ENCODE data around the gene SDCBP2. TPM values are rescaled to one million over a fixed set of nuclear protein-coding genes. Genes with fewer than 3 reads are reported as not detected.

SDCBP2 gene
- total RNA-seq, 4 donors from 2014 or later = 1.3 to 2.9 (median 2.1) TPM

- Histone ChIP-seq H3K27ac (peak overlapping the region; percentile 36 to 63 (median 62)), H3K4me3 (no peak overlapping the region), H3K4me1 (peaks cover 55 to 71% of the 10 kb centered on the region in 2 donors), H3K9me3 (no peaks in the 10 kb centered on the region), H3K27me3 (no peaks in the 10 kb centered on the region), H3K36me3 (no peaks in the 10 kb centered on the region)
- no peak for TF ChIP-seq POLR2A (IDR thresholded peaks at IDR 0.05)
- DNase-seq (no peak), ATAC-seq (no peak)
- in situ Hi-C loops (cut with MboI; ENCODE audit: low sequenced_read_pairs in 4 of 4) (no loop called here), intact Hi-C loops (cut with DNase I; ENCODE audit: low total_unique reads) (no loop called here)
Observed at GRCh38 chr20:1376408-1377270, 47.7 kb upstream of the SDCBP2 start.

- H3K27ac ChIP-seq = peak overlapping the region; percentile 36 to 63 (median 62)
- H3K27me3 ChIP-seq = no peaks in the 10 kb centered on the region
- no peak for ATAC-seq
- intact Hi-C loops (cut with DNase I; ENCODE audit: low total_unique reads) (no loop called here), in situ Hi-C loops (cut with MboI; ENCODE audit: low sequenced_read_pairs in 4 of 4) (no loop called here)
- no peaks in the 10 kb centered on the region for H3K9me3 ChIP-seq
- H3K36me3 ChIP-seq = no peaks in the 10 kb centered on the region
- no peak for DNase-seq
- TF ChIP-seq, protein P1, sequence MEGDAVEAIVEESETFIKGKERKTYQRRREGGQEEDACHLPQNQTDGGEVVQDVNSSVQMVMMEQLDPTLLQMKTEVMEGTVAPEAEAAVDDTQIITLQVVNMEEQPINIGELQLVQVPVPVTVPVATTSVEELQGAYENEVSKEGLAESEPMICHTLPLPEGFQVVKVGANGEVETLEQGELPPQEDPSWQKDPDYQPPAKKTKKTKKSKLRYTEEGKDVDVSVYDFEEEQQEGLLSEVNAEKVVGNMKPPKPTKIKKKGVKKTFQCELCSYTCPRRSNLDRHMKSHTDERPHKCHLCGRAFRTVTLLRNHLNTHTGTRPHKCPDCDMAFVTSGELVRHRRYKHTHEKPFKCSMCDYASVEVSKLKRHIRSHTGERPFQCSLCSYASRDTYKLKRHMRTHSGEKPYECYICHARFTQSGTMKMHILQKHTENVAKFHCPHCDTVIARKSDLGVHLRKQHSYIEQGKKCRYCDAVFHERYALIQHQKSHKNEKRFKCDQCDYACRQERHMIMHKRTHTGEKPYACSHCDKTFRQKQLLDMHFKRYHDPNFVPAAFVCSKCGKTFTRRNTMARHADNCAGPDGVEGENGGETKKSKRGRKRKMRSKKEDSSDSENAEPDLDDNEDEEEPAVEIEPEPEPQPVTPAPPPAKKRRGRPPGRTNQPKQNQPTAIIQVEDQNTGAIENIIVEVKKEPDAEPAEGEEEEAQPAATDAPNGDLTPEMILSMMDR (IDR thresholded peaks at IDR 0.05 in 4 of 5, conservative IDR thresholded peaks at IDR 0.05 in 1 of 5) = no peak
- no peak for TF ChIP-seq POLR2A (IDR thresholded peaks at IDR 0.05)
- peaks cover 57 to 71% of the 10 kb centered on the region in 2 donors for H3K4me1 ChIP-seq
- H3K4me3 ChIP-seq = no peak overlapping the region
Observed at GRCh38 chr20:1376007-1376406, 47.1 kb upstream of the SDCBP2 start.

DNA sequence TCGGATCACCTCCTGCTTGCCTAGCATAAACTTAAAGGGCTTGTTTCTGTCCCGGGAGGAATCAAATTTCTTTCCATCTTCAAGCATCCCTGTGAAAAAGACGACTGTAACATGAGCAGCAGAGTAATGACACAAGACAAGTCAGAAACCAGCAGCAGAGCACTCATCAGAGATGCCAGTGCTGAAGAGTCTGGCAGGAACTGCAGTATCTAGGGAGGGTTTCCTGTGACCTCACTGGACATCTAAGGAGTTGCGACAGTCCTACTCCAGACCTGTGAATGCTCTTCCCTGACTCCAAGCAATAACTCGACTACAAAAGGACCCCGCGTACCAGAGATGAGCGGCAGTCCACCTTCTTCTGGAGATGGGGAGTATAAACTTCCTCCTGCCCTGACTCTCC is 46.6 kb upstream of the SDCBP2 start:
- Histone ChIP-seq H3K9me3 (no peaks in the 10 kb centered on the region), H3K4me3 (no peak overlapping the region), H3K36me3 (no peaks in the 10 kb centered on the region), H3K27me3 (no peaks in the 10 kb centered on the region), H3K27ac (peak overlapping the region; percentile 36 to 63 (median 62)), H3K4me1 (peaks cover 62 to 71% of the 10 kb centered on the region in 2 donors)
- ATAC-seq (peak; percentile 53 to 93), DNase-seq (peak in 1 of 2 donors; percentile 56)
- in situ Hi-C loops (cut with MboI; ENCODE audit: low sequenced_read_pairs in 4 of 4) (no loop called here), intact Hi-C loops (cut with DNase I; ENCODE audit: low total_unique reads) (loop anchor here (2.0 kb wide), 1 partner anchor 45 kb away; no protein-coding TSS in a partner anchor)
- TF ChIP-seq POLR2A (IDR thresholded peaks at IDR 0.05) = no peak
- TF ChIP-seq, protein P1 (IDR thresholded peaks at IDR 0.05 in 4 of 5, conservative IDR thresholded peaks at IDR 0.05 in 1 of 5) = no peak

- no peaks in the 10 kb centered on the region for H3K36me3 ChIP-seq
- in situ Hi-C loops (cut with MboI; ENCODE audit: low sequenced_read_pairs in 4 of 4) (no loop called here), intact Hi-C loops (cut with DNase I; ENCODE audit: low total_unique reads) (loop anchor here (2.0 kb wide), 1 partner anchor 43 kb away; no protein-coding TSS in a partner anchor)
- DNase-seq (no peak), ATAC-seq (peak in 1 of 2 donors; percentile 12)
- TF ChIP-seq, protein P1 (IDR thresholded peaks at IDR 0.05 in 4 of 5, conservative IDR thresholded peaks at IDR 0.05 in 1 of 5) = no peak
- no peak for TF ChIP-seq POLR2A (IDR thresholded peaks at IDR 0.05)
- H3K4me3 ChIP-seq = no peak overlapping the region
- peak overlapping the region; percentile 28 to 63 (median 62) for H3K27ac ChIP-seq
- H3K4me1 ChIP-seq = peaks cover 65 to 70% of the 10 kb centered on the region in 2 donors
- no peaks in the 10 kb centered on the region for H3K27me3 ChIP-seq
- no peaks in the 10 kb centered on the region for H3K9me3 ChIP-seq
Observed at GRCh38 chr20:1374246-1374645, 45.3 kb upstream of the SDCBP2 start.

- Histone ChIP-seq H3K4me3 (no peak overlapping the region), H3K36me3 (no peaks in the 10 kb centered on the region), H3K4me1 (peaks cover 59 to 67% of the 10 kb centered on the region in 2 donors), H3K27ac (peak overlapping the region in 3 of 4 donors; percentile 52 to 62 (median 61)), H3K27me3 (no peaks in the 10 kb centered on the region), H3K9me3 (no peaks in the 10 kb centered on the region)
- in situ Hi-C loops (cut with MboI; ENCODE audit: low sequenced_read_pairs in 4 of 4) (no loop called here), intact Hi-C loops (cut with DNase I; ENCODE audit: low total_unique reads) (loop anchor here (2.0 kb wide), 1 partner anchor 43 kb away; no protein-coding TSS in a partner anchor)
- ATAC-seq (no peak), DNase-seq (no peak)
- TF ChIP-seq, protein P1 (IDR thresholded peaks at IDR 0.05 in 4 of 5, conservative IDR thresholded peaks at IDR 0.05 in 1 of 5) = no peak
- no peak for TF ChIP-seq POLR2A (IDR thresholded peaks at IDR 0.05)
Observed at GRCh38 chr20:1373614-1374013, 44.7 kb upstream of the SDCBP2 start.
